BLaER1 treated with 17β-estradiol and CSF1 and Interleukin-3, amounts not matched to agents 10 nM and 100 nM (cell line): ENCODE measurements around the gene TCF12.

Source experiments
- H3K27ac ChIP-seq, 11 experiments: shearing (Covaris generic); formaldehyde crosslinking; 2 replicates each; pipeline ENCODE4 v1.8.1; 2022
- H3K27me3 ChIP-seq, 11 experiments: shearing (Covaris generic); formaldehyde crosslinking; 2 replicates each; pipeline ENCODE4 v1.8.1; 2022
- H3K36me3 ChIP-seq, 11 experiments: shearing (Covaris generic); formaldehyde crosslinking; 2 replicates each; pipeline ENCODE4 v1.8.1; 2022
- H3K4me1 ChIP-seq, 10 experiments: shearing (Covaris generic); formaldehyde crosslinking; 2 replicates each; pipeline ENCODE4 v1.8.1; 2022
- H3K4me2 ChIP-seq, 11 experiments: shearing (Covaris generic); formaldehyde crosslinking; 2 replicates each; pipeline ENCODE4 v1.8.1; 2022
- H3K4me3 ChIP-seq, 10 experiments: shearing (Covaris generic); formaldehyde crosslinking; 2 replicates each; pipeline ENCODE4 v1.8.1; 2022
- H3K9ac ChIP-seq, 11 experiments: shearing (Covaris generic); formaldehyde crosslinking; 2 replicates each; pipeline ENCODE4 v1.8.1; 2022
- H3K9me3 ChIP-seq, 11 experiments: shearing (Covaris generic); formaldehyde crosslinking; replicated peaks in 1 of 11; 2 replicates each; pipeline ENCODE4 v1.8.1; 2022
- H4K20me1 ChIP-seq, 11 experiments: shearing (Covaris generic); formaldehyde crosslinking; 2 replicates each; pipeline ENCODE4 v1.8.1; 2022
- Cebpa-rat ChIP-seq, 11 experiments: shearing (Covaris generic); IDR thresholded peaks; 2 replicates each; pipeline ENCODE4 v1.8.1; 2022

Gene TCF12

GRCh38 chr15:57316451-57316850 is 398.0 kb downstream of the TCF12 start:
- Histone ChIP-seq H3K9me3 (peaks cover 9 to 21% (median 19%) of the 10 kb centered on the region in 11 experiments; a peak in 20 of 22 replicates), H3K36me3 (peaks cover 0 to 3% (median 0%) of the 10 kb centered on the region in 11 experiments; a peak in 1 of 22 replicates), H3K27ac (no peak overlapping the region), H4K20me1 (no peaks in the 10 kb centered on the region), H3K9ac (no peak overlapping the region), H3K4me3 (no peak overlapping the region), H3K4me1 (peaks cover 28 to 32% (median 29%) of the 10 kb centered on the region in 10 experiments), H3K4me2 (no peak overlapping the region), H3K27me3 (no peaks in the 10 kb centered on the region)
- no peak for TF ChIP-seq Cebpa-rat (IDR thresholded peaks at IDR 0.05)

GRCh38 chr15:57319226-57319918 is 400.9 kb downstream of the TCF12 start:
- Histone ChIP-seq H3K4me1 (peaks cover 34 to 54% (median 50%) of the 10 kb centered on the region in 10 experiments), H3K27ac (peak overlapping the region in 9 of 11 experiments; percentile 14 to 85 (median 40); a peak in 16 of 22 replicates), H3K9ac (no peak overlapping the region), H3K4me3 (peak overlapping the region in 4 of 10 experiments; percentile 12 to 39 (median 27); a peak in 3 of 20 replicates), H3K9me3 (peaks cover 9 to 21% (median 19%) of the 10 kb centered on the region in 11 experiments; a peak in 20 of 22 replicates), H3K36me3 (peaks cover 0 to 3% (median 0%) of the 10 kb centered on the region in 11 experiments; a peak in 1 of 22 replicates), H3K27me3 (no peaks in the 10 kb centered on the region), H4K20me1 (no peaks in the 10 kb centered on the region), H3K4me2 (peak overlapping the region; percentile 33 to 90 (median 81); a peak in 21 of 22 replicates)
- TF ChIP-seq Cebpa-rat (IDR thresholded peaks at IDR 0.05), result no peak

- TF ChIP-seq Cebpa-rat (IDR thresholded peaks at IDR 0.05), result no peak
- Histone ChIP-seq H4K20me1 (no peaks in the 10 kb centered on the region), H3K9me3 (peaks cover 9 to 21% (median 19%) of the 10 kb centered on the region in 11 experiments; a peak in 20 of 22 replicates), H3K4me3 (no peak overlapping the region), H3K9ac (peak overlapping the region; percentile 17 to 72 (median 58); a peak in 18 of 22 replicates), H3K4me2 (peak overlapping the region; percentile 69 to 90 (median 81)), H3K27ac (peak overlapping the region; percentile 60 to 85 (median 75); a peak in 21 of 22 replicates), H3K4me1 (peaks cover 34 to 54% (median 50%) of the 10 kb centered on the region in 10 experiments), H3K36me3 (peaks cover 0 to 3% (median 0%) of the 10 kb centered on the region in 11 experiments; a peak in 1 of 22 replicates), H3K27me3 (no peaks in the 10 kb centered on the region)
Observed at GRCh38 chr15:57319919-57320560, 401.6 kb downstream of the TCF12 start.

- H3K9me3 ChIP-seq, result peaks cover 9 to 21% (median 19%) of the 10 kb centered on the region in 11 experiments; a peak in 20 of 22 replicates
- TF ChIP-seq Cebpa-rat (IDR thresholded peaks at IDR 0.05), result no peak
- no peaks in the 10 kb centered on the region for H4K20me1 ChIP-seq
- H3K4me3 ChIP-seq, result no peak overlapping the region
- peak overlapping the region; percentile 17 to 72 (median 58); a peak in 18 of 22 replicates for H3K9ac ChIP-seq
- peak overlapping the region; percentile 69 to 90 (median 81) for H3K4me2 ChIP-seq
- H3K27ac ChIP-seq, result peak overlapping the region; percentile 60 to 85 (median 75); a peak in 21 of 22 replicates
- peaks cover 0 to 3% (median 0%) of the 10 kb centered on the region in 11 experiments; a peak in 1 of 22 replicates for H3K36me3 ChIP-seq
- H3K4me1 ChIP-seq, result peaks cover 34 to 54% (median 50%) of the 10 kb centered on the region in 10 experiments
- no peaks in the 10 kb centered on the region for H3K27me3 ChIP-seq
Observed at GRCh38 chr15:57320631-57321220, 402.3 kb downstream of the TCF12 start.

- no peaks in the 10 kb centered on the region for H3K27me3 ChIP-seq
- H3K4me2 ChIP-seq, result peak overlapping the region in 10 of 11 experiments; percentile 69 to 90 (median 82); a peak in 15 of 22 replicates
- peak overlapping the region in 7 of 11 experiments; percentile 22 to 85 (median 80); a peak in 10 of 22 replicates for H3K27ac ChIP-seq
- H3K9ac ChIP-seq, result no peak overlapping the region
- H3K4me1 ChIP-seq, result peaks cover 34 to 54% (median 50%) of the 10 kb centered on the region in 10 experiments
- no peaks in the 10 kb centered on the region for H4K20me1 ChIP-seq
- peaks cover 9 to 21% (median 19%) of the 10 kb centered on the region in 11 experiments; a peak in 20 of 22 replicates for H3K9me3 ChIP-seq
- peaks cover 0 to 3% (median 0%) of the 10 kb centered on the region in 11 experiments; a peak in 1 of 22 replicates for H3K36me3 ChIP-seq
- no peak for TF ChIP-seq Cebpa-rat (IDR thresholded peaks at IDR 0.05)
- H3K4me3 ChIP-seq, result no peak overlapping the region
Observed at GRCh38 chr15:57321485-57321884, 403.0 kb downstream of the TCF12 start.

GRCh38 chr15:57321973-57322601 is 403.6 kb downstream of the TCF12 start:
- Histone ChIP-seq H3K27me3 (no peaks in the 10 kb centered on the region), H3K9me3 (peaks cover 9 to 21% (median 19%) of the 10 kb centered on the region in 11 experiments; a peak in 20 of 22 replicates), H3K4me1 (peaks cover 34 to 54% (median 50%) of the 10 kb centered on the region in 10 experiments), H3K27ac (no peak overlapping the region), H3K4me2 (0 out of 22 replicates have a peak overlapping the region, but pooled peaks of 2 of the 11 experiments have one; percentile 65 to 70), H3K4me3 (no peak overlapping the region), H3K36me3 (peaks cover 0 to 3% (median 0%) of the 10 kb centered on the region in 11 experiments; a peak in 1 of 22 replicates), H3K9ac (no peak overlapping the region), H4K20me1 (no peaks in the 10 kb centered on the region)
- no peak for TF ChIP-seq Cebpa-rat (IDR thresholded peaks at IDR 0.05)

GRCh38 chr15:57322602-57323250 is 404.3 kb downstream of the TCF12 start:
- H3K4me2 ChIP-seq, result peak overlapping the region in 8 of 11 experiments; percentile 56 to 70 (median 62); a peak in 15 of 22 replicates
- H3K4me3 ChIP-seq, result no peak overlapping the region
- peaks cover 34 to 54% (median 50%) of the 10 kb centered on the region in 10 experiments for H3K4me1 ChIP-seq
- no peaks in the 10 kb centered on the region for H3K27me3 ChIP-seq
- H3K36me3 ChIP-seq, result peaks cover 0 to 3% (median 0%) of the 10 kb centered on the region in 11 experiments; a peak in 1 of 22 replicates
- H3K9ac ChIP-seq, result 0 out of 22 replicates have a peak overlapping the region, but pooled peaks of 1 of the 11 experiments have one; percentile 37
- TF ChIP-seq Cebpa-rat (IDR thresholded peaks at IDR 0.05), result no peak
- H3K9me3 ChIP-seq, result peaks cover 9 to 21% (median 19%) of the 10 kb centered on the region in 11 experiments; a peak in 20 of 22 replicates
- peak overlapping the region in 3 of 11 experiments; percentile 37 to 63 (median 61); a peak in 5 of 22 replicates for H3K27ac ChIP-seq
- H4K20me1 ChIP-seq, result no peaks in the 10 kb centered on the region
